Medulla oblongata (tissue), 1 donor: ENCODE results near the gene PTPN21.

Experiments used
- DNase-seq: peaks from one replicate; pipeline ENCODE4 v3.0.0-alpha.2; 2015; ENCODE audit errors: extremely low spot score

PTPN21 gene

DNA sequence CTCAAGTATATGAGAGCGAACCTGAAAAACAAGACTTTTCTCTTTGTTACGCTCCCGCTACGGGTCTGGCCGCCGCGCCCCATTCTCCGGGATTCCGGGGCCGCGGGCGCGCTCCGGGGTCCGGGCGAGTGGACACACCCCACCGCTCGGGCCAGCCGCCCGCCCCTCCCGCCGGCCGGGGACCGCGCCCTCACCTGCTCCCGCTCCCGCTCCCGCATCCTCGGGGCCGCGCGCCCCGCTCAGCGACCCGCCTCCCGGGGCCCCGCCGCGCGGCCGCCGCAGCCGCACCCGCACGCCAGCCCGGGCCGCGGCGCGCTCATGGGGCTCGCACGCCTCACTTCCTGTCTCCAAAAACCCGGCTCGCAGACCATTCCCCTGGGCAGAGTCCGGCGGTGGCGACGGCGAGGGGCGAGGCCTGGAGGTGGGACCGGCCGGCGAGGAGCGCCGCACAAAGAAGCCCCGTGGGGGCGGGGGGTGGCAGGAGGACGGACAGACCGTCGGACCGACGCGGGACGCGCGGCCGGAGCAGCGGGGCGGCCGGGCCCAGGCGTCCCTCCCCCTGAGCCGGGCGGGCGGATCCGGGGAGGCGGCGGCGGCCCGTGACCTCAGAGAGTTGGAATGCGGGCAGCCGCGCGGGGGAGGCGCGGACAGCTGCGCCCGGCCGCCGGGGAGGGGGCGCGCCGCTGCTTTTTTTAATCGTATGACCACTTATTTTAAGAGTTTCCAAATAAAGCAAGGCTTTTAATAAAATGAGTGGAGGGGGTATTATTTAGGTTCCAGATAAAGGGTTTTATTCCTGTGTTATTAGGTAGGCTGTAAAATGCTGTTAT is at the start of gene PTPN21:
Gene PTPN21 (minus strand): TSS at position 551 of the 830 bp plus-strand sequence. CDS start 4,590 bp downstream, outside the sequence.
- DNase-seq, result peak; percentile 49

DNA sequence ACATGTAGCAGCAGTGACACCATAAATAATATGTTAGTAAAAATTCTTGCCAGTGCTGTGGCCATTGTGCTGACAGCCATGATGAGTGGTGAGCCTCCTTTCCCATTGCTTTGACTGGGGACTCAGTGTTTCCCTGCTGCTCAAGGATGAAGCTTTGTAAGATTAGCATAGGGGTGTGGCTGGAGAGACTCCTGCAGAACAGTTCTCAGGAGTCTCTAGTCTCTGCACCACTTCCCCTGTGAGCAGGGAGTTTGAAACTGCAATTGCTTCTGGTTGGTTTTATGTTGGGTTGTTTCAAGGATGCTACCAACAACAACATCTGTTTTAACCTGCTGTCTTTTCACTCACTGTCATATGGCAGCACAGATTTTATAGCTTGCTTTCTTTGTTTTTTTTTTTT is 49.4 kb upstream of the PTPN21 start:
- DNase-seq, result no peak

DNA sequence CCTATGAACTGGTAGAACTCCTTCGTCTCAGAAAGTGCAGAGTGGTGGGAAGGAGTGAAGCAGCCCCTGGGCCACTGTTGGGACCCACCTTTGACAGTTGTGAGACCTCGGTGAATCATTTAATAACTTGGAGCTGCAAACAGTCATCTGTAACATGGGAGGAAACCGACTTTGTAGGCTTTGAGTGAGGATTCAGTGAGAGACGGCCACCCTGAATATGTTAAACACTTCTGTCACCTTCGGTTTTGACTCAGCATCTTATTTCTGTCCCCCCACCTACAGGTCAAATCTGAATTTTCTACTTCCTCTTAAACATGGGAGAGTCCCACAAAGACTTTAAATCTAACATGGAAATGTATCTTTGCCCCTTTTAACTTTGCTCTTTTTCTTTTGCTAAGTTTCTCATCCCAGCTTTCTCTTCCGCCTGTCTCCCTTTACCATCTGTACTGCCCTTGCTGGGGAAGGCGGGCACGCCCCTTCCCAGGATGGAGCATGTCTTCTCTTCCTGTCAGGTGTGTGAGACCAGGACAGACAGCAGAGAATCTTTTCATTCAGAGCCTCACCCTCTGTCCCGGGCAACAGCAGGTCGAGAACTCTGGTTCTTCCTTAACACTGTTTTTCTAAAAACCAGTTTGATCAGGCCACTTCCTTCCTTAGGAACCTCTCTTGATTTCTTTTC is 45.1 kb upstream of the PTPN21 start:
- no peak for DNase-seq

DNA sequence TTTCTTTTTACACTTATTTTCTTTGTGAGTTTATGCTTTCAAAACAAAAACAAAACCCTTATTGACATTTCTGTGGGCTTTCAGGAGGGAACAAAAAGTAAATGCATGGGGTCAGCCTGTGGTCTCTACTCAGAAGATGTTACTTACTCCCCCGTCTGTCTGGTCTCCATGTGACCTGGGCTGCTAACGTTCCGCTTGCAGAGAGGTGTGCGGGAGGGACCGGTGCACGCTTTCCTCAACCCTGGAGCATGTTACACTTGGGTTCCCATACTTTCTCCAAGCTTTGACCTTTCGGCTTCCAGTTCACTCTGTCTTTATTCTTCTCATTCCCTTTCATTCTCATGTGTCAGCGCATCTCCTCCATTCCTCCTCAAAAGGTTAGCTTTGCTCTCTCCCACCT is 44.5 kb upstream of the PTPN21 start:
- DNase-seq, result no peak

GRCh38 chr14:88598097-88598675 is 43.4 kb upstream of the PTPN21 start:
- no peak for DNase-seq

- no peak for DNase-seq
These were observed 42.8 kb upstream of the PTPN21 start for GRCh38 chr14:88597601-88598000.

- no peak for DNase-seq
These were observed 42.2 kb upstream of the PTPN21 start for GRCh38 chr14:88597038-88597437.

DNA sequence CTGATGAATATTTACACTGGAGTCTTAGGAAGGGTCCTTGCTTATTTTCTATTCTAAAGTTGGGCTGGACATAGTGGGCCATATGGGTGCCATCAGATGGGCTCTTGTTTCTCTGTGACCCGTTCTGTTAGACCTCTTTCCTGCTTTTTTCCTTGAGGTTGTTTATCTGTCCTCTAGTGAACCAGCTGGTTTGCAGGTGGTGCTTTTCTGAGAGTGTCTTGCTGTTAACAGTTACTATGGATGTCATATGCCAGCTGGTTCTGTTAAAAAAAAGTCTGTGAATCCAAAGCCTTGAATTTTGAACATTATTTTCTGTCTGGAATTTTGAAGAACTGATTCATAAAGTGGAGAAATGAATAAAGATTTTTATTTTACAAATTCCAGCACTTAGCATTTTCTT is 37.2 kb upstream of the PTPN21 start:
- no peak for DNase-seq

- DNase-seq, result no peak
These were observed 35.4 kb upstream of the PTPN21 start for GRCh38 chr14:88590173-88590572.

GRCh38 chr14:88588081-88588480 is 33.3 kb upstream of the PTPN21 start:
- DNase-seq, result no peak

DNA sequence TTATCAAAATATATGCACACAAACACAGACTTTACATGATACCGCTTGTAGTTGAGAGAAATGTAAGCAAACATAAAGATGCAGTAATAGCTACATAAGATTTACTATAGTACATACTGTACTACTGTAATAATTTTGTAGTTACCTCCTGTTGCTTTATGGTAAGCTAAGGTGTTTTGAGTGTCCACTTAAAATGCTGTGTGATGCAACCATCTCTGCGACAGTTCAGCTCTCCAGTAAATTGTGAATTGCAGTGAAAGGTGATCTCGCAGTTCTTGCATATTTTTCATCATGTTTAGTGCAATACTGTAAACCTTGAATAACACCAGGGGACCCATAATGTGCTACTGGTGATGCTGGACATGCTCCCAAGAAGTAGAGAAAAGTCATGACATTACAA is 29.6 kb upstream of the PTPN21 start:
- DNase-seq, result no peak

- no peak for DNase-seq
These were observed 21.4 kb upstream of the PTPN21 start for GRCh38 chr14:88576222-88576621.

DNA sequence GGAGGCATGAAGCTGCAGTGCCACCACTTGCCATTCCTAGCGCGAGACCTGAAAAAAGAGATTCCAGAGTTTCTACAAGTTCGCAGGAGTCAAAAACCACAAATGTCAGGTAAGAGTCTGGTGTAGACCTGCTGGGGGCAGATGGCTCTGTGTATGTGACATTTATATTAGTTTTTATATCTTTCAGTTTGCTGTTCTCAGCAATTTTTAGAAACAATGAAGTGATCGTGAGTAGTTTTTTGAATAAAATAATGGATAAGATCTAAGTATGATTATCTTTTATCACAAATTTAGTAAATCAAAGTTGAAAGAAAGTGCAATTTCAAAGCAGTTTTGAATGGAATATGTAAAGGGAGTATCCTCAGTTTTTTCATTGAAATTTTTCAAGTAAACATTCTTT is 17.3 kb upstream of the PTPN21 start:
- DNase-seq, result no peak

DNA sequence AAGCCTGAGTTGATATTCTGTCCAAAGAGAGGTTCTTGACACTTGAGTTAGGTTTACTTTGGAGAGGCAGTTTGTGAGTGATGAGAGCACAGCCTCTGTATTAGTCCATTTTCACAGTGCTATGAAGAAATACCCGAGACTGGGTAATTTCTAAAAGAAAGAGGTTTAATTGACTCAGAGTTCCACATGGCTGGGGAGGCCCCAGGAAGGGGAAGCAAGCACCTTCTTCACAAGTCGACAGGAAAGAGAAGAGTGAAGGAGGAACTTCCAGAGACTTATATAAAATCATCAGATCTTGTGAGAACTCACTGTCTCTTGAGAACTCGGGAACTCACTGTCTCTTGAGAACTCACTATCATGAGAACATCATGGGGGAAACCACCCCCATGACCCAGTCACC is 13.4 kb upstream of the PTPN21 start:
- DNase-seq, result no peak

- DNase-seq, result no peak
These were observed 10.6 kb upstream of the PTPN21 start for GRCh38 chr14:88565427-88565826.

DNA sequence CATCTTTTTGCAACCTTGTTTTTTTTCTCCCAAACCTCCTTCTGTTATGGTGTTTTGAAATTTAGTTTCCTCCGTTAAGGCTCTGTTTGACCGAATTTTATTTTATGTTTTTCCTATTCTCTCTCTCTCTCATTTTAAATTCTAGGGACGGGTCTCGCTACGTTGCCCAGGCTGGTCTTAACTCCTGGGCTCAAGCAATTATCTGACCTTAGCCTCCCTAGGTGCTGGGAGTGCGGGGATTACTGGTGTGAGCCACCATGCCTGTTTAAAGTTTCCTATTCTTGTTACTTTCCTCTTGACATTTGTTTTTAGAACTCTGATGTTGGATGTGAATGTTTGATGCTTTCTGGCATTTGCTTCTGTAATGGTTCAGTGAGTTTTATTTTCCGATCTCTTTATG is 9.0 kb upstream of the PTPN21 start:
- no peak for DNase-seq

DNA sequence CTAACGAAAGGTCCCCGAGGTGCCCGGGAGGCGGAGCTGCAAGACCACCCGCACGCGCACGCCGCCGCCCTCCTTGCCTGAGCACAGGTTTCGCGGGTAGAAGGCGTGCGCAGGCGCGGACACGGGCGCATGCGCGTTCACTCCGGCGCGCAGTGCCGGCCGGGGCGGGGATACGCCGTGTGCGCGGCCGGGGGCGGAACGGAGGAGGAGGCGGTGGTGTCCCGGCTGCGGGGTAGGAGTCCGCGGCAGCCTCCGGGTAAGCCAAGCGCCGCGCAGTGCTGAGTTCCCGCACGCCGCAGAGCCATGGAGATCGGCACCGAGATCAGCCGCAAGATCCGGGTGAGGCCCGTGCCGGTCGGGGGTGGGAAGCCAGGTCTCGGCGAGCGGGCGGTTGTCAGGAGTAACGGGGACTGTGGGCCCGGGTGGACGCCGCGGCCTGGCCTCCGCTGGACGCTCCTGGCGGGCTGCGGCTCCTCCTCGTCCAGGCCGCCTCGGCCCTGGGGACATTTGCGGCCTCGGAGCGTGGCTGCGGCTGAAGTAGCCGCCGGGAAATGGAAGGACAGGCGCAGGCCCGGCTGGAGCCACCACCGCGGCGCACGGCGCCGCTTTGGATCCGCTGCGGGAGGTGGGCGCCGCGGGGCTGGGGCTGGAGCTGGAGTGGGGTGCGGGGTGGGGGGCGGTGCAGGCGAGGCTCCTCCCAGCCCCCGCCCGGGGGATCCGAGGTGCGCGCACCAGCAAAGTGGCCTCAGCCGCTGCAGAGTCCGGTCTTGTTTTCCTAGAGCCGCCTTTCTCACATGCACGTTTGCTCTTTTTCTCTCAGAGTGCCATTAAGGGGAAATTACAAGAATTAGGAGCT is 8.3 kb upstream of the PTPN21 start, which contains the start of gene ZC3H14:
Gene ZC3H14 (plus strand): TSS at position 207 of the 856 bp plus-strand sequence. CDS start 97 bp downstream, at position 304.
- DNase-seq, result peak; percentile 89

DNA sequence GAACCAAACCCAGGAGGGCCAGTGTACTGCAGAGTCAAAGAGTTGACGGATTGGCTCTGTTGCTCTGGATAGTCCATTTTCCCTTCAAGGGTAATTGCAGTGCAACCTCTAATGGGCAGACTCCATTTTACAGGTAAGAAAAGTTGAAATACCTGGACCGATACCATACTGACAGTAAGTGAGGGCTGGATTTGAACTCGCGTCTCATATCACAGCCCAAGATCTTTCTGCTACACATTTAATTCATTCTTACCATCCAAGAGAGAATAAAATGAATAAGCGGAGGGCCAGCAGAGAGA is 7.7 kb upstream of the PTPN21 start:
- no peak for DNase-seq

DNA sequence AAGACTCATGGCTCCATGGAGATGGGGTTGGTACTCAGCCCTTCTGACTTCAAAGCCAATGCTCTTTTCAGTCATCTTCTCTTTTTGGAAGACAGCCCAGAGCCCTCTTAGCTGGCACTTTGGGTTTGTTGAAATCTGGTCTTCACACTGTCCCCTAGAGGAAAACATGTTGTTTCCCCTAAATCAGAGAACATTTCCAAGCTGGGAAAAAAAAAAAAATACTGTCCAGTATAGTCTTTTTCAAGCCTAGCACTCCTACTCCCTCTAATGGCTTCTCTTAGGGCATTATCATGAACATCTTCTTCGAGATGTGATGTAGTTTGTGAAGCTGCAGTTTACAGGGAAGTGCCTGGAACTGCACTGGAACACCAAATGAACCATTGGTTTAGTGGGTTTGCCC is 5.0 kb upstream of the PTPN21 start:
- peak; percentile 46 for DNase-seq

- DNase-seq, result no peak
These were observed 1.8 kb upstream of the PTPN21 start for GRCh38 chr14:88556581-88556980.

- DNase-seq, result peak; percentile 50
These were observed 836 bp downstream of the PTPN21 start for GRCh38 chr14:88553886-88554456.

DNA sequence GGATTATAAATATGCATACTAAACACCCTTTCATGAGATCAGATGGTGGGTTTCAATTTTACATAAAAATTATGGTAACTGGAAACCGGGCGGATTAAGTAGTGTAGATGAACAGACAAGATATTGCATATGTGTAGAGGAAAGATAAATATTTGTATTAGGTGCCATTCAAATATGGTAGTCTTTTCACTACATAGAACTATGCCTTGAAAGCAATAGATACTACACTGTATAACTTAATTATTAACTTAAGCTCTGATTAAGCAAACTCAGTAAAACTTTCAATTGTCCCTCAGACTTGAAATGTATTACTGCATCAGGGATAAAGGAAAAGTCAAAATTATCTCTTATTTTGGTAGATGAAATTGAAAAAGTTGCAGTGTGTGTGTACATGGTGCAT is 1.9 kb downstream of the PTPN21 start:
- DNase-seq, result no peak
